ENCODE measurements around the gene AIF1L.
A peak's percentile ranks its signal among the peaks of the same experiment; 100 is the strongest.
"Not testable (repeated sequence)": the region's sequence is repeated elsewhere in the genome, so short reads cannot be mapped to it uniquely, and the experiment has no call there.

The AIF1L gene

DNA sequence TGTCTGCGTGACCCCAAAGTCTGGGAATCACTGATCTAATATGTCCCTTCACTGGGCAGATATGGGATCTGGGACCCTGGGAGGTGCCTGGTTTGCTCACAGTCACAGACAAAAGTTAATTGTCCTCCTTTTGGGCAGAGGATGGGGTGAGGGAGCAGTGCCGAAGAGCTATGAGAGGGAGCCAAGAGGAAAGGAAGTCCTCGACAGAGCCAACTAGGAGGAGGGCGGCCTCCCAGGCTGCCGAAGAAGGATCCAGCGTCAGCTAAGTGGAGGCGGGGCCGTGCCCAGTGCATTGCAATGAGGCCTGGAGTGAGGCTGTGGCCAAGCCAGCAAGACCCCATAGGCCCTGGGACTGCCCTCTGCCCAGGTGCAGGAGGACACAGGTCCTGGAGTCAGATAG is 11.4 kb downstream of the AIF1L start:
- no peak overlapping the region for H3K4me3 ChIP-seq (replicated peaks in 1 of 2; ENCODE audit: low read depth in 2 of 2, low read length in 2 of 2)
- no peak for TF ChIP-seq CTCF (IDR thresholded peaks at IDR 0.05; ENCODE audit: low read depth, low read length)
- DNase-seq (ENCODE audit: low read depth in 2 of 2): no peak

DNA sequence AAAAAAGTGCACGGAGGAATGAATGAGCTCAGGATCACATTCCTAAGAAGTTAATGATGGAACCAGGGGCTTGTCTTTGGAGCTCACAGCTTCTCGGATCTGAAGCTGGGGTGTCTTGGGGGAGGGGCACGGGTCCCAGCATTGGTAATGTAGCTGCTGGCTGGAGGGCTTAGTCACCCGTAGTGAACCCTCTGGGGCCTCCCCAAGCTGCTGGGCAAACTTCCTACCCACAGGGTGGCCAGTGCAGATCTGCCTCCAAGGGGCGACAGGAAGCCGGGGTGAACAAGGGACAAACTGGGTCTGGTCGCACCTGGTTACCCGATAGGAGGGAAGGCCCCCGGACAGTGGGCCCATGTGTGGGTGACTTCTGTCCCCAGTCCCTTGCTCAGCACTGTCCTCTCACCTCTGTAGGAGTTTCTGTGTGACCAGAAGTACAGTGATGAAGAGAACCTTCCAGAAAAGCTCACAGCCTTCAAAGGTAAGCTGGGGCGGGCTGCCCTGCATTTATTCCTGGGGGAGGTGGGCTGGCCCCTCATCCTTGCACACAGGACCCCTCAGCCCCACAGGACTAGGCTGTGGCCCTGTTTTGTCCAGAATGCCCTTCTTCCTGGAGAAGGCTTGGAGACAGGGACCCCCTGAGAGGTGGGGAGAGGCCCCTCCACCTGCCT is 15.0 kb downstream of the AIF1L start:
- no peak for TF ChIP-seq CTCF (IDR thresholded peaks at IDR 0.05; ENCODE audit: low read depth, low read length)
- no peak for DNase-seq (ENCODE audit: low read depth in 2 of 2)
- no peak overlapping the region for H3K4me3 ChIP-seq (replicated peaks in 1 of 2; ENCODE audit: low read depth in 2 of 2, low read length in 2 of 2)

GRCh38 chr9:131111854-131112311 is 15.6 kb downstream of the AIF1L start:
- TF ChIP-seq CTCF (IDR thresholded peaks at IDR 0.05; ENCODE audit: low read depth, low read length): no peak
- no peak for DNase-seq (ENCODE audit: low read depth in 2 of 2)
- no peak overlapping the region for H3K4me3 ChIP-seq (replicated peaks in 1 of 2; ENCODE audit: low read depth in 2 of 2, low read length in 2 of 2)

DNA sequence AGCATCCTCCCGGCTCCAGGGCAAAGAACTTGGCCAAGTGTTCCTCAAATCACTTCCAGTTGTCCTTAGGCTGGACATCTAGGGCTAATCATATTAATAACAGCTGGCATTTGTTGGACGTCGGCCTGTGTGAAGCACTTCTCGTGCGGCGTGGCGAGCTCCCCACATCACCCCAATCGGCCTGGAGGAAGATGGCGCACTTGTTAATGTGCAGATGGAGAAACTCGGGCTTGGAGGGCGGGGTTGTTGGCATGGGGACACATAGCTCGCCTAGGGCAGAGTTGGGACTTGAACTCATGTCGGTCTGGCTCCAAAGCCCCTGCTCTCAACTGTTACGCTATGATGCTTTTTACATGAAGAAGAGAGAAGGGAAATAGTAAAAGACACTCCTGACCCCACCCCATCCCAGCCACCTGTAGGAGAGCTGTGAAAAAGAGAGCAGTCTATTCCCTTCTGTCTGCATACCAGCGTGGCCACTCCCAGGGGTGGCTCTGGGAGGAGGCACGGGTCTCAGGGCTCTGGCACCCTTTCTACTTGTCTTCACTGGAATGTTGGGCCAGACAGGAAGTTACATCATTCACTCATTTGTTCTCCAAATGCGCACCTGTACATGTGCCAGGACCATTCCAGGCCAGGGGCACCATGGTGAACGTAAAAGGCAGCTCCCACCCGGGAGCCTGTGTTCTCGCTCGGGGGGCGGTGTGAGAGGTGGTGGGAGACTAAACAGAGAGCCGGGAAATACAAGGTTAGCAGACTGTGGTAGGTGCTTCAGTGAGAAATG is 16.2 kb downstream of the AIF1L start:
- no peak for TF ChIP-seq CTCF (IDR thresholded peaks at IDR 0.05; ENCODE audit: low read depth, low read length)
- no peak overlapping the region for H3K4me3 ChIP-seq (replicated peaks in 1 of 2; ENCODE audit: low read depth in 2 of 2, low read length in 2 of 2)
- peak in 1 of 2 donors; percentile 9 for DNase-seq (ENCODE audit: low read depth in 2 of 2)

DNA sequence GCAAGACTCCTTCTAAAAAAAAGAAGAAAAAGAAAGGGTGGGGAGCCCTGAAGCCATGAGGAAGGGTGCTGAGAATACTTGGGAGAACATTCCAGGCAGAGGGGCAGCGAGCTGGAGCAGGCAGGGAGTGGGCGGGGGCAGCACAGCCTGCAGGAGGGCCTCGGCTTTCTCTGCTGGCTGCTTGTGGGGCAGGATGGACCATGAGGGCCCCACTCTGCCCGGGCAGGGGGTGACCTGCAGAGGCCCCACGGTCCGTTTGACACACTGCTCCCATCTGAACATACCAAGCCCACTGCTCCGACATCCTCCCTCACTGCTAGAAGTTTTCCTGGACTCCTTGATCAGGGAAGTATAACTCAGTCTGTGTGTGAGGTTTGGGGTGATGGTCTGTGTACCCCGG is 17.3 kb downstream of the AIF1L start:
- no peak for DNase-seq (ENCODE audit: low read depth in 2 of 2)
- no peak overlapping the region for H3K4me3 ChIP-seq (replicated peaks in 1 of 2; ENCODE audit: low read depth in 2 of 2, low read length in 2 of 2)
- no peak for TF ChIP-seq CTCF (IDR thresholded peaks at IDR 0.05; ENCODE audit: low read depth, low read length)

DNA sequence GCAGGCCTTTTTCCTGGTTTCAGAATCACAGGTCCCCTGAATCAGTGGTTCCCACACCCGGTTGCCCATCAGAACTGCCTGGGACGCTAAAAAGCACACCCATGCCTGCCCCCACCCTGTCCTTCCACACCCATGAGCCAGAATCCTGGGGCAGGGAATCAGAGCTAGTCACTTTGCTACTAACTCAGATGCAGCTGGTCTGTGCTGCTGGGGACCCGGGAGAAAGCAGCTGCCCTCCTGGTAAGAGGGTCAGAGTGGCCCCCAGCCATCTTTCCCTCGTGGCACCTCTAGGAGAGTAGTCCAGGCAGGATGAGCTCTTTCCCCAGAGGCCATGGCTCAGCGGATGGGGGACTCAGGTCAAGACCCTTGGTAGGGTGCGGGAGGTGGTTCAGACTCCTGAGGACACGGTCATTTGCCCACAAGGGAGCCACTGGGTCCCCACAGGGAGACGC is 17.8 kb downstream of the AIF1L start:
- H3K4me3 ChIP-seq (replicated peaks in 1 of 2; ENCODE audit: low read depth in 2 of 2, low read length in 2 of 2): no peak overlapping the region
- TF ChIP-seq CTCF (IDR thresholded peaks at IDR 0.05; ENCODE audit: low read depth, low read length): no peak
- DNase-seq (ENCODE audit: low read depth in 2 of 2): no peak

GRCh38 chr9:131115360-131115742 is 19.0 kb downstream of the AIF1L start:
- DNase-seq (ENCODE audit: low read depth in 2 of 2); H3K4me3 ChIP-seq (replicated peaks in 1 of 2; ENCODE audit: low read depth in 2 of 2, low read length in 2 of 2): not testable (repeated sequence)

Measured in cardiac fibroblast (primary cell).